GM10248 (cell line): Measurements from ENCODE around the gene GARIN5A.

Source experiments
- CTCF ChIA-PET: fragments of 300-600 bp; sonication (Branson Sonifier 250); formaldehyde crosslinking; extraction: SDS; loops from one replicate; lab custom pipeline; 2021; ENCODE audit warnings: antibody characterized with exemption; lab: Yijun Ruan, JAX
- POLR2A ChIA-PET: fragments of 350-650 bp; sonication (Branson Sonifier 250); formaldehyde crosslinking; extraction: SDS; loops from one replicate; lab custom pipeline; 2020; ENCODE audit warnings: antibody characterized with exemption; lab: Yijun Ruan, JAX
- DNase-seq: peaks from one replicate; pipeline ENCODE4 v3.0.0; 2012; ENCODE audit errors: extremely low spot score
- CTCF ChIP-seq: IDR thresholded peaks from 2 replicates; pipeline ENCODE4 v1.5.1; 2012; ENCODE audit warnings: mild to moderate bottlenecking, low read depth; ENCODE audit errors: extremely low read depth, missing control alignments, control extremely low read depth

GARIN5A gene

GRCh38 chr19:50420808-50421207, 55.8 kb downstream of the GARIN5A start:
- CTCF ChIA-PET: interaction anchor here (1.5 to 1.7 kb wide), 3 partner anchors 40 to 135 kb away, joined by 3 to 5 read pairs (median 3); no protein-coding TSS in a partner anchor
- no peak for TF ChIP-seq CTCF
- no peak for DNase-seq
- POLR2A ChIA-PET: interaction anchor here (0.5 kb wide), 1 partner anchor 9 kb away, joined by 5 read pairs; no protein-coding TSS in a partner anchor

- DNase-seq: no peak
- TF ChIP-seq CTCF: no peak
- ChIA-PET POLR2A (no interaction called here), CTCF (interaction anchor here (1.5 to 3.9 kb wide), 4 partner anchors 8 to 136 kb away, joined by 3 to 14 read pairs (median 4); no protein-coding TSS in a partner anchor)
These were observed 56.5 kb downstream of the GARIN5A start for GRCh38 chr19:50420127-50420526.

- TF ChIP-seq CTCF: no peak
- ChIA-PET CTCF (interaction anchor here (1.5 to 3.9 kb wide), 3 partner anchors 8 to 53 kb away, joined by 3 to 14 read pairs (median 5); no protein-coding TSS in a partner anchor), POLR2A (no interaction called here)
- DNase-seq: peak; percentile 68
These were observed 57.0 kb downstream of the GARIN5A start for GRCh38 chr19:50419580-50420035.

GRCh38 chr19:50419022-50419579, 57.5 kb downstream of the GARIN5A start:
- POLR2A ChIA-PET: interaction anchor here (0.8 to 1.3 kb wide), 3 partner anchors 9 to 41 kb away, joined by 3 to 6 read pairs (median 5); no protein-coding TSS in a partner anchor
- DNase-seq: no peak
- TF ChIP-seq CTCF: no peak
- CTCF ChIA-PET: interaction anchor here (1.0 to 3.9 kb wide), 4 partner anchors 9 to 62 kb away, joined by 3 to 14 read pairs (median 6); no protein-coding TSS in a partner anchor

GRCh38 chr19:50418176-50419021, 58.2 kb downstream of the GARIN5A start, which contains the start of gene SPIB:
TSS of gene SPIB (plus strand) at chr19:50418938. CDS start at chr19:50418963, 25 bp downstream.
- peak; percentile 74 for DNase-seq
- ChIA-PET CTCF (interaction anchor here (1.0 to 3.9 kb wide), 3 partner anchors 9 to 61 kb away, joined by 3 to 14 read pairs (median 10); no protein-coding TSS in a partner anchor), POLR2A (interaction anchor here (0.7 to 1.3 kb wide), 4 partner anchors 10 to 42 kb away, joined by 3 to 6 read pairs (median 4); no protein-coding TSS in a partner anchor)
- no peak for TF ChIP-seq CTCF
